Chondrocyte (in vitro differentiated cells): ENCODE results near the gene RXFP3. TPM values are rescaled to one million over a fixed set of nuclear protein-coding genes. Genes with fewer than 3 reads are reported as not detected.
"Not testable (repeated sequence)": the region's sequence is repeated elsewhere in the genome, so short reads cannot be mapped to it uniquely, and the experiment has no call there.

Source experiments
- DNase-seq: peaks from one replicate; pipeline ENCODE4 v3.0.0; 2021; ENCODE audit warnings: mixed read lengths, low spot score
- H3K27ac Mint-ChIP-seq: one replicate; pipeline ENCODE4 v1.8.0; 2021; ENCODE audit warnings: mild to moderate bottlenecking, moderate library complexity, mixed read lengths; ENCODE audit not compliant: unreplicated experiment
- H3K27me3 Mint-ChIP-seq: 2 replicates; pipeline ENCODE4 v1.8.0; 2021; ENCODE audit warnings: low read depth, mixed read lengths
- H3K36me3 Mint-ChIP-seq: 2 replicates; pipeline ENCODE4 v1.8.0; 2021; ENCODE audit warnings: low read depth, mixed read lengths
- H3K4me1 Mint-ChIP-seq: 2 replicates; pipeline ENCODE4 v1.8.0; 2021; ENCODE audit warnings: low read depth, mild to moderate bottlenecking, mixed read lengths
- H3K4me3 Mint-ChIP-seq: one replicate; pipeline ENCODE4 v1.8.0; 2021; ENCODE audit warnings: mild to moderate bottlenecking, moderate library complexity, mixed read lengths; ENCODE audit not compliant: unreplicated experiment
- H3K9me3 Mint-ChIP-seq: 2 replicates; pipeline ENCODE4 v1.8.0; 2021; ENCODE audit warnings: low read depth, mixed read lengths
- total RNA-seq: library from RNA; stranded (reverse); gene quantifications from 3 replicates; pipeline ENCODE4 v1.2.1, GENCODE V29; 2021
- TF ChIP-seq, protein P1 (sequence below): fragments of 200-600 bp; sonication (generic); IDR thresholded peaks from 2 replicates; pipeline ENCODE4 v1.5.0; 2021; ENCODE audit warnings: antibody characterized with exemption, mild to moderate bottlenecking, moderate library complexity

RXFP3 gene
- total RNA-seq, 1 donor from 2014 or later = not detected

DNA sequence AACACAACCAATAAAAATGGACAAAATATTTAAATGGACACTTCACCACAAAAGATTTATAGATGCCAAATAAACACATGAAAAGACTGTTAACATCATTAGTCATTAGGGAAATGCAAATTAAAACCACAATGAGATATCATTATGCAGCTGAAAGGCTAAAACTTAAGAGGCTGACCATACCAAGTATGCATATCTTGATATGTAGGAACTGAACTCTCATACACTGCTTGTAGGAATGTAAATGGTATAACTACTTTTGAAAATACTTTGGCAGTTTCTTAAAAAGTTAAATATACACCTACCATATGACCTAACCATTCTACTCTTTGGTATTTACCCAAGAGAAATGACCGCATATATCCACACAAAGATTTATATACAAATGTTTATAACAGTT is 30.8 kb upstream of the RXFP3 start:
- TF ChIP-seq, protein P1, sequence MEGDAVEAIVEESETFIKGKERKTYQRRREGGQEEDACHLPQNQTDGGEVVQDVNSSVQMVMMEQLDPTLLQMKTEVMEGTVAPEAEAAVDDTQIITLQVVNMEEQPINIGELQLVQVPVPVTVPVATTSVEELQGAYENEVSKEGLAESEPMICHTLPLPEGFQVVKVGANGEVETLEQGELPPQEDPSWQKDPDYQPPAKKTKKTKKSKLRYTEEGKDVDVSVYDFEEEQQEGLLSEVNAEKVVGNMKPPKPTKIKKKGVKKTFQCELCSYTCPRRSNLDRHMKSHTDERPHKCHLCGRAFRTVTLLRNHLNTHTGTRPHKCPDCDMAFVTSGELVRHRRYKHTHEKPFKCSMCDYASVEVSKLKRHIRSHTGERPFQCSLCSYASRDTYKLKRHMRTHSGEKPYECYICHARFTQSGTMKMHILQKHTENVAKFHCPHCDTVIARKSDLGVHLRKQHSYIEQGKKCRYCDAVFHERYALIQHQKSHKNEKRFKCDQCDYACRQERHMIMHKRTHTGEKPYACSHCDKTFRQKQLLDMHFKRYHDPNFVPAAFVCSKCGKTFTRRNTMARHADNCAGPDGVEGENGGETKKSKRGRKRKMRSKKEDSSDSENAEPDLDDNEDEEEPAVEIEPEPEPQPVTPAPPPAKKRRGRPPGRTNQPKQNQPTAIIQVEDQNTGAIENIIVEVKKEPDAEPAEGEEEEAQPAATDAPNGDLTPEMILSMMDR = no peak
- Mint-ChIP-seq H3K36me3 (peaks cover 14% of the 10 kb centered on the region), H3K4me3 (no peak overlapping the region), H3K4me1 (no peaks in the 10 kb centered on the region), H3K27me3 (no peaks in the 10 kb centered on the region), H3K27ac (no peak overlapping the region), H3K9me3 (peaks cover 40% of the 10 kb centered on the region)
- no peak for DNase-seq

DNA sequence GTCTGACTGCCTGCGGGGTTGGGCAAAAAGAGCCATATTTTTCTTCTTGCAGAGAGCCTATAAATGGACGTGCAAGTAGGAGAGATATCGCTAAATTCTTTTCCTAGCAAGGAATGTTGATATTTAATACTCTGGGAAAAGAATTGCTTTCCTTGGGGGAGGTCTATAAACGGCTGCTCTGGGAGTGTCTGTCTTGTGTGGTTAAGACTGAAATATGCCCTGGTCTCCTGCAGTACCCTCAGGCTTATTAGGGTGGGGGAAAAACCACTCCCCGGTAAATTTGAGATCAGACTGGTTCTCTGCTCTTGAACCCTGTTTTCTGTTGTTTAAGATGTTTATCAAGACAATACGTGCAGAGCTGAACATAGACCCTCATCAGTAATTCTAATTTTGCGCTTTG is 29.9 kb upstream of the RXFP3 start:
- H3K27ac Mint-ChIP-seq, DNase-seq, H3K4me3 Mint-ChIP-seq, H3K4me1 Mint-ChIP-seq, H3K27me3 Mint-ChIP-seq: not testable (repeated sequence)
- Mint-ChIP-seq H3K9me3 (peaks cover 40% of the 10 kb centered on the region), H3K36me3 (peaks cover 14% of the 10 kb centered on the region)

DNA sequence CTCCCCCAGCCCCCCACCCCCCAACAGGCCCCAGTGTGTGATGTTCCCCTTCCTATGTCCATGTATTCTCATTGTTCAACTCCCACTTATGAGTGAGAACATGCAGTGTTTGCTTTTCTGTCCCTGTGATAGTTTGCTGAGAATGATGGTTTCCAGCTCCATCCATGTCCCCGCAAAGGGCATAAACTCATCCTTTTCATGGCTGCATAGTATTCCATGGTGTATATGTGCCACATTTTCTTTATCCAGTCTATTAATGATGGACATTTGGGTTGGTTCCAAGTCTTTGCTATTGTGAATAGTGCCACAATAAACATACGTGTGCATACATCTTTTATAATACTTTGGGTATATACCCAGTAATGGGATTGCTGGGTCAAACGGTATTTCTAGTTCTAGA is 21.3 kb upstream of the RXFP3 start:
- H3K4me3 Mint-ChIP-seq, H3K27ac Mint-ChIP-seq: not testable (repeated sequence)
- peaks cover 42% of the 10 kb centered on the region for H3K9me3 Mint-ChIP-seq

DNA sequence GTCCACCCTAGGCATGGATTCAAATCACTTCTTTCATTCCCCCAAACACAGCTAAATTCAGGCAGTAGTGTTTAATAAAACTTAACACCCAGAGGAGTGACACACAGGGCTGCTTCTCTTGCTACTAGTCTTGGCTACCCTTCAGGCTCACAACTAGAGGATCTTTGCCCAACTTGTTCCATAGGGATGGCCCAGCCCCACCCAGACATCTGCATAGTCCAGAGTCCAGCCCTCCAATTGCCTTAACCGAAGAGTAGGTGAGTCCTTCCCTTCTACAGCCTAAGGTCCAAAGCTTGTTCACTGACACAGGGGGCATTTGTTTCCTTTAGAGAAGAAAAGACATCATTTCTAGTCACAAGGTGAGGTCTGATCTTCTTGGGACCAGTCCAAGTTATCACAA is 15.2 kb upstream of the RXFP3 start:
- TF ChIP-seq, protein P1 = no peak
- peaks cover 2% of the 10 kb centered on the region for H3K36me3 Mint-ChIP-seq
- DNase-seq = no peak
- H3K27me3 Mint-ChIP-seq = no peaks in the 10 kb centered on the region
- peaks cover 26% of the 10 kb centered on the region for H3K9me3 Mint-ChIP-seq
- no peak overlapping the region for H3K27ac Mint-ChIP-seq
- peaks cover 3% of the 10 kb centered on the region for H3K4me1 Mint-ChIP-seq
- no peak overlapping the region for H3K4me3 Mint-ChIP-seq

More for the DNA sequence above, 21.3 kb upstream of the RXFP3 start:
- H3K27me3 Mint-ChIP-seq, DNase-seq, H3K4me1 Mint-ChIP-seq, H3K36me3 Mint-ChIP-seq: not testable (repeated sequence)

DNA sequence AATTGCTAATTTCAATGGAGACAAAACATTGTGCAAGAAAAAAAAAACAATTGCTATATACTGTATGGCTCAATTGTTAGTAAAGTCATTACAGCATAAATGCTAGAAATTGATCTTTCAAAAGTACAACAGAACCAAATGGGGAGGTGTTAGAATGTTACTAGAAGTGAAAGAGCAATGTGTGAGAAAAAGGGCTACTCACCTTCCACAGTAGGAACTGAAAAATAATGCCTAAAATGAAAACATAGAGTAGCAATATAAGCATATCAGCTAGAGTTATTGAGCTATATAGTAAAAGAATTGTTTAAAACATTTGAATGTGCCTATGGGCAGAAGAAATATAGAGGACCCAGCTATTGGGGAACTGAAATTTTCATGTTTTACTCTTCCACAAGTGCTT is 10.9 kb upstream of the RXFP3 start:
- TF ChIP-seq, protein P1 = no peak
- Mint-ChIP-seq H3K4me1 (peaks cover 1% of the 10 kb centered on the region), H3K36me3 (no peaks in the 10 kb centered on the region), H3K4me3 (no peak overlapping the region), H3K9me3 (no peaks in the 10 kb centered on the region), H3K27ac (no peak overlapping the region), H3K27me3 (no peaks in the 10 kb centered on the region)
- no peak for DNase-seq

DNA sequence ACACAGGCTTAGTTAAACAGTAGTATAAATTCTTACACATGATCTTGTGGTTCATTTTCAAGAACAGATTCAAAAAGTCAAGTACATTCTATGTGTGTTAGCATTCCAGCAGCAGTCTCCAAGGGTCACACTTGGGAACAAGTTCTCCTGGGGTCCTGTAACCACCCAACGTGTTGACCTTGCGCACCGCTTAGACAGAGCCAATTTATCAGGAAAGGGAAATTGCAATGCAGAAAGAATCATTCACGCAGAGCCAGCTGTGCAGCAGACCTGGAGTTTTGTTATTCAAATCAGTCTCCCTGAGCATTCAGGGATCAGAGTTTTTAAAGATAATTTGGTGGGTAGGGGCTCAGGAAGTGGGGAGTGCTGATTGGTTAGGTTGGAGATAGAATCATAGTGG is 8.5 kb upstream of the RXFP3 start:
- H3K27me3 Mint-ChIP-seq = no peaks in the 10 kb centered on the region
- DNase-seq = no peak
- H3K4me3 Mint-ChIP-seq = no peak overlapping the region
- H3K9me3 Mint-ChIP-seq = no peaks in the 10 kb centered on the region
- H3K36me3 Mint-ChIP-seq = no peaks in the 10 kb centered on the region
- no peaks in the 10 kb centered on the region for H3K4me1 Mint-ChIP-seq
- TF ChIP-seq, protein P1 = no peak
- H3K27ac Mint-ChIP-seq = no peak overlapping the region
